Right renal pelvis (tissue), 4 donors: ENCODE data around the gene BCR. TPM values are rescaled to one million over a fixed set of nuclear protein-coding genes. Genes with fewer than 3 reads are reported as not detected.

ENCODE experiments used
- DNase-seq, 4 donors: peaks; one replicate each; pipeline ENCODE4 v3.0.0-alpha.2; 2013; ENCODE audit warnings: low read depth in 4 of 4, low spot score in 3 of 4, missing footprints in 1 of 4
- polyA plus RNA-seq, 4 donors: library from polyadenylated mRNA; unstranded; fragments of 120-200 nt; gene quantifications; one replicate each; pipeline ENCODE4 v1.2.1, GENCODE V29; 2013; ENCODE audit not compliant: insufficient read length in 4 of 4

Gene BCR
- polyA plus RNA-seq, 4 donors: 46.1 to 60.0 (median 51.6) TPM

DNA sequence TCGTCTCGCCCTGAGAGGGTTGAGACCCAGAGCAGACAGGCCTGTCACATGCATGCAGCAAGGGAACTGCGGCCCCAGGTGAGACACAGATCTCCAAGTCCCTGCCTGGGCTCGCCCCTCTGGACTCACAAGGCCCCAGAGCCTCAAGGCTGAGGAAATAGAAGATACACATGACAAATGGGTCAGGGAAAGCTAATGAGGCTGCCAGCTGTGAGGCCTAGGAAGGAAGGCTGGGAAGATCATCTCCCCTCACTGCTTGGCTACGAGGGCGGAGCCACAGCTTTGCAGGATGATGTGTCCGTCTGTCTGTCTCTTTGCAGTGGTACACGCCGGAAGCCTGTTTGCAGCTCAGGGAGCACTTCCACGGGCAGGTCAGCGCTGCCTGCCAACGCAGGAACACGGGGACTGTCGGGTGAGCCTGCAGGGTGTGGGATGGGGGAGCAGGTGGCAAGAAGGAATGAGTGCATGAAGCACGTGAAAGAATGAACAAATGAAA is 30.5 kb upstream of the BCR start:
- no peak for DNase-seq

DNA sequence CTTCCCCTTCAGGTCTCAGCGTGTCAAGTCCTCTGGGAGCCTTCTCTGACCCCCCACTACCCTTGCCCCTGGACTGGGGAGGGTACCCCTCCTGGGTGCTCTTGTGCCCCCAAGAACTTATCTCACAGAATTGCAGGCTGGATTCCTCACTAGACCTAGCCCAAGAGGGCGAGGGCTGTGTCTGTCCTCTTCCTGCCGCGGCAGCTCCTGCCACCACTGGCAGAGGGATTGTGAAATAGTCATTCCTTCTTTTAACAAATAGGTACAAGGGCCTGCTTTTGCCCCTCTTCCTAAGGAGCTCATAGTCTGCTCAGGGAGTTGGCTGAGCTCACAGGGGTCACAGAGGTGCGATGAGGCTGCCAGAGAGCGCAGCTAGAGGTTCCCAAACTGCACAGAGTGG is 29.5 kb upstream of the BCR start:
- no peak for DNase-seq

DNA sequence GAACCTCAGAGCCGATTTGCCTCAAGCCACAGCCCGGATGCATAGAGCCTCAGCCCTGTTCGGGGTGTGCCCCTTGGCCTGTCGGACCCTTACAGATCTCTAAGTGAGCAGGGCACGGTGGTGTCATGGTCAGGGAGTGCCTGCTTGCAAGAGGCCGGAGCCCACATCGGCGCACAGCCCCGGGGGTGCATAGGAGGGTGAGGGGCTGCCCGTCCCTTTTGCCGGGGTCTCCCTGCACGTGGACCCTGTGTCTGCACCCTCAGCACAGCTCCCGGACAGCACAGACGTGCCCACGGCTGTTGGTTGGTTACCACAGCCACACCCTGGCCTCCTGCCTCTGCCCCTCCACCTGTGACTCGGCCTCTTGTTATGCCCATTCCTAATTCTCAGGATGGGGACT is 28.5 kb upstream of the BCR start:
- no peak for DNase-seq

DNA sequence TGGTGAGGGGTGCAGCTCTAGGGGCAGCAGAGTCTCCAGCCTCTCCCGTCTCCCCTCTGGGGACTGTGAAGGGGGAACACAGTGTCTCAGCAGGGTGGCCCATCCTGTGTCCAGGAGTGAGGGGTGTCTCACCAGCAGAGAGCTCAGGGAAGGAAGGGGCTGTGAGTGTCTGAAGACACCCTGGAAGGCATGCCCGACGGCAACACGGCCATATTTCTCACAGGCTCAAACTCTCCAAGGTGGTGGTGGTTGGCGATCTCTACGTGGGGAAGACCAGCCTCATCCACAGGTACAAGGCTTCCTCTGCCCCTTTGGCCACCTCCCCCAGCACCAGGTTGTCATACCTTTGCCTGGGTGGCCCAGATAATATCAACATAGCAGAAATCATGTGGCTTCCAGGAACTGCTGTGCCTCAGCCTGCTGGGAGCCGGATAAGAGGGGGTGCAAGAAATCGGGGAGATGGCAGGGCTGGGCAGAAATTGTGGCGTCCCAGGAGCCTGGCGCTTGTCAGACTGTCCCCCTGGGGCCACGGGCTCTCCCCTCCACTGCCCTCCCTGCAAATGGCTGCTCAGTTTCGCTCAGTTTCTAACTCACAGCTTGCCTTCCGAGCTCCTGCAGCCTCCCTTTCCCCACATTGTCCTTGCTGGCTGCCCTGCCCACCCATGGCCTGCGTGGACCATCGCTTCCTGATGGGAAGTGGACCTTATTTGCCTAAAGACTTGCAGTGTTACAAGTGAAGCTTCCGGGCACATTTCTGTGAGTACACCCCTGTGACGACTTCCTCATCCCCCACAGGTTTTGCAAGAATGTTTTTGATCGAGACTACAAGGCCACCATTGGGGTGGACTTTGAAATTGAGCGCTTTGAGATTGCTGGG is 27.8 kb upstream of the BCR start:
- DNase-seq: no peak

DNA sequence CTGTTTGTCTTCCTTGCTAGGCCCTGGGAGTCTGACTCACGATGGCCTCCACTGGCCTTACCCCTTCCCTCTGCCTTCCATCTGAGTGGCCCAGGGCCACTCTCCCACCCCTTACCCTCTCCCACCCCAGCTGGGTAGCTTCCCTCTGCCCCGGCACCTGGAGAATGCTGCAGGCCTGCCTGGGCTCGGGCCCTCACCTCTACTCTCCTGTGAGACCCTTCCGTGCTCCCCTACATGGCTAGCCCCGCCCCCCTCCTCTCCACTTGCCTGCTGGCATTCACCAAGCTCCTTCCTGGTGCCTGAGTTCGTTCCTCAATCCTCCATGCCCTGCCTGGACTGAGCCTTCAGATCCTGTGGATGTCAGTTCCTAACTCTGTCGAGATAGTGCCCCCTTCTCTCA is 26.3 kb upstream of the BCR start:
- no peak for DNase-seq

DNA sequence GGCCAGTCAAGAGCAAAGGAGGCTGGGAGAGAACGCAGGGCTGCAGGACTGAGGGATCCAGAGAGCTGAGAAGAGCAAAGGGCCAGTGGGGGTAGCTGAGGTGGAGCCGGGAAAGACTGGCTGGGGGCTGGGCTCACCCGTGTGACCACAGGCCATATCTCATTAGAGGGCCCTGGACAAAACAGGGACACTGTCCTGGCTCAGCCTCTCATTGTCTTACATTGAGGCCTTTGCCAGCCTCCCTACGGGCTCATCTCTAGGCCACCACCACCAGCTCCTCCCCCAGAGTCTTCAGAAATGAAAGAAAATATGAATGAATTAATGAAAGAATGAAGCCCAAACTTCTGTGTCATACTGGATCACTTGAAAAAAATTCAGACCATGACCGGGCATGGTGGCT is 25.8 kb upstream of the BCR start:
- DNase-seq: no peak

DNA sequence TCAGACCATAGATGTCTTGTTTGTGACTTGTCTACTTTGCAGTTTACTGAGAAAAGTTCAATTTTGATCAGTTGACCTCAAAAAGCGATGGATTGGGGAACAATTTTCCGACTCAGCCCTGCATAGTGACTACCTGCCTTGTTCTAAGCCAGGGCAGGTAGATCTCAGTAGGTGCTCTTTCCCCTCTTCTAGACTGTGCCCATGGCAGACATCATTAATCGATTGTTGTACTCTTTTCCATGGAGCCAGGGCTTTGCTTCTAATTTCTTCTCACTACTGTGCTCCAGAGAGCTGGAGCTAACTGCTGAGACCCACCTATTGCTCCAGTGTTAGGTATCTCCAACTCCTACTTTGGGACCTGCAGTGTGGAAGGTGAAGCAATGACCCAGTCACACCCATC is 25.2 kb upstream of the BCR start:
- DNase-seq: no peak

DNA sequence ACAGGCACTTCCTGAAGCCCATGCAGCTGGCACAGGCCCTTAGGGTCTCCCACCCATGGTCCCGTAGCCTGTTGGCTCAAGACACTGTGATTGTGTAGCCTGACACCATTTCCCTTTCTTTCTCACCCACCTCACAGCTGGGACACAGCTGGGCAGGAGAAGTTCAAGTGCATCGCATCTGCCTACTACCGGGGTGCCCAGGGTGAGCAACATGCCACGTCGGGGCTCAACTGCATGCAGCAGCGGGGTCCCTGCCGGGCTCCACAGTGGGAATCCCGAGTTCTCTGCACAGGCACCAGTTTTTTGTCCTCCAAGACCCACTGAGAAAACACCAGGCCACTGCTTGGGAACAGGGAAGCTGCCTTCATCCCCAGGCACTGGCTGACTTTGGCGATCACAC is 24.5 kb upstream of the BCR start:
- DNase-seq: no peak

DNA sequence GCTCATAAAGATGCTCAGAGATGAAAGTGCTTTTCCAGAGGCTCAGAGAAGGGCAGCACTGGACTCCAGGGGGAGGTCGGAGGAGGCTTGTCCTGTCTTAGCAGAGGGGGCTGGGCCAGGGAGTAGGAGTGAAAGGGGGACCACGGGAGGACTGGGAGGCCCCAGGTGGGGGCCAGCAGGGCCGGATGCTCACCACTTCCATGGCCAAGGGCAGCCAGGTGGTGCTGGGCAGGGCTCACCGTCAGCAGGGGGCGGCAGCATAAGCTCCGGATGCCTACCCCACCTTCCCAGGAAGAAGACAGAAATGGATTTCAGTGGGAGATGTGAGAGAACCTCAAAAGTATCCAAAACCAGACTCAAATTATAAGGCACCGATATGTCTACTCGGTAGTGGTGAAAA is 24.0 kb upstream of the BCR start:
- DNase-seq: no peak

DNA sequence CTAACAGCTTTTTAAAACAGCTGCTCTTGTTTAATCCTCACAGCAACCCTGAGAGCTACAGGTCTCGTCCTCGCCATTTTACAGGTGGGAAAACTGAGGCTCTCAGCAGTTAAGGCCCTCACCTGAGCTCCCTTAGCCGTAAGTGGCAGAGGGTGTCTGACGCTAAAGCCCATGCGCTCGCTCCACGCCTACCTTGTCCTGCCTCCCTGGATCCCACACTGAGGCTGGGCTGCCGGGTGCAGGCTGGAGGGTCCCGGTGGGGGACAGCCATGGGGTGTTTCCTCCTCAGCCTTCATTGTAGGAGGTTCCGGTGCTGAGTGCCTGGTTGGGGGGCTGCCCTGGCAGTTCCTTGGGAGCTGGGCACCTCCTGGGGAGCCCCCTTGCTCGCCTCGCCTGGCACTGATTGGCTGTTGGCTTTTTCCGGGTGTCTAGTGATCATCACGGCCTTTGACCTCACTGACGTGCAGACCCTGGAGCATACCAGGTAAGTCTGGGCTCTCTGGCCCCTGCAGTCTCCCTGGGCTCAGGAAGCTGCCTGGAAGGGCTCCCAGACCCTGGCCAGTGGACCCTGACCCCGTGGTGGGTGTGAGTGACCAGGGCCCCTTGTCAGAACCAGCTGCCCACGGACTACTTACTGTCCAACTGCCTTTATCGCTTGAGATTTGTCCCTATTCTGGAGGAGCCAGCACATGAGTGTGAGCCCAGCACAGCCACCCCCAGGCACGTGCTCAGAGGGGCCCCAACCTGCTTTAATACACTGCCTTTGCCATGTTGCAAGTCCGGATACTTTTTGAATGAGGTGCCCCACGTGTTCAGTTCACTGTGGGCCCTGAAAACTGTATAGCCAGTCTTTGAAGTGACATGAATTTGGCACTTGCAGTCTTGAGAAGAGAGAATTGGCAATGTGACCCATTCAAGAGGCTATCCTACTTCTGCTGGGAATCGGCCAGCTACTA is 22.5 kb upstream of the BCR start:
- no peak for DNase-seq

DNA sequence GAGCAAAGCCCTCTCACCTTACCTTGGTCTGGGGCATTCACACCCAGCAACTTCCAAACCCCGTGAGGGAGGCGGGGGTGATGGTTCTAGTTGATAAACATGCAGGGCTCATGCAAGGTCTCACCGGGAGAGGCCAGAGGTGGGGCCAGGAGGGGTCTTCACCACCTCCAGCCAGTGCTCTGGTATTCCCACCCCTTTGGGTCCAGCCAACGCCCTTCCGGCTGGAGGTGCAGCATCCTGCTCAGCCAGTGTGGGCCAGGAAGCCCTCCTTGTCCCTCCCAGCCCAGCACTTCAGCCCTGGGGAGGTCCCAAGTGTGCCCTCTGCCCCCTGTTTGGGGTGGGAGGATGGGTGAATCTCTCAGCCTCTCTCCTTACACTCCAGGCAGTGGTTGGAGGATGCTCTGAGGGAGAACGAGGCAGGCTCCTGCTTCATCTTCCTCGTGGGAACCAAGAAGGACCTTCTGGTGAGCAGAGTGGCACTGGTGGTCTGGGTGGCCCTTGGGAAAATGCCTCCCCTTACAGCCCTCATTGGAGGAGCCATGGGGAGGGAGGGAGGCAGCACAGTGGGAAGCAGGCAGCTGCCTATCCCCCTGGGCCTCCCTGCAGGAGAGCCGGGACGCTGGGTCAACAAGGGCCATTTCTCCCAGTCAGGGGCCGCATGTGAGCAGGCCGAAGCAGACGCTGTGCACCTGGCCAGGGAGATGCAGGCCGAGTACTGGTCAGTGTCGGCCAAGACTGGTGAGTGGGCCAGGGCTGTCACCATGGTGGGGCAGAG is 21.6 kb upstream of the BCR start:
- DNase-seq: no peak

DNA sequence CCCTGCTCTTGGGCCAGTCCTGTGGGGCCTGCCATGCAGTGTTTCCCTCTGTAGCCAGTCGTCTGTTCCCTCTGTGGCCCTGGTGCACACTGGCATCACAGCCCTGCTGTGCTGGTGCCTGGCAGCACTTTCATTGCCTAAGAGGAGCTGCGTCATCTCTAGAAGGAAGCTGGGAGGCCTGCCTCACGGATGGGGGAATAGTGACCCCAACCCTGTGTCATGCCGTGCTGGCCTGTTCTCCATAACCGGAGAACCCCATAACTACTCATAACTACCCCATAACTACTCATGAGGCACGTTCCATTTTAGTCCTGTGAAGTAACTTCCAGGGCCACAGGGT is 21.0 kb upstream of the BCR start:
- no peak for DNase-seq

DNA sequence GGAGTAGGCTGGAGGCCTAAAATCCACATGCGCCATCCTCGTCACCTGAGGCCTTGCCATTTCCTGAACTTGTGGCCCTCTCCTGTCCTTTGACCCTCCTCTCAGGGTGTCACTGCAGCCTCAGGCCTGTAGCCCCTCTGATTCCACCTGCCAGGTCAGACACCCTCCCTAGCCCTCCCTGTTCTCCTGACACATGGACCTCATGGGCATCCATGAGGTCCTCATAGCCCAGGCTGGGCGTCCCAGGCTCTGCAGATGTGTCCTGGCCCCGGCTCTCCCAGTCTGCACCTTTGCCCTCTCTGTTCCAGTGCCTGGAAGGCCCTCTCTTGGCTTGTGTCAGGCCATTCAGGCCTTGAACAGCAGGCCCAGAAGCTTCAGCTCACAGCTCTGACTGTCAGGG is 19.3 kb upstream of the BCR start:
- DNase-seq: no peak

DNA sequence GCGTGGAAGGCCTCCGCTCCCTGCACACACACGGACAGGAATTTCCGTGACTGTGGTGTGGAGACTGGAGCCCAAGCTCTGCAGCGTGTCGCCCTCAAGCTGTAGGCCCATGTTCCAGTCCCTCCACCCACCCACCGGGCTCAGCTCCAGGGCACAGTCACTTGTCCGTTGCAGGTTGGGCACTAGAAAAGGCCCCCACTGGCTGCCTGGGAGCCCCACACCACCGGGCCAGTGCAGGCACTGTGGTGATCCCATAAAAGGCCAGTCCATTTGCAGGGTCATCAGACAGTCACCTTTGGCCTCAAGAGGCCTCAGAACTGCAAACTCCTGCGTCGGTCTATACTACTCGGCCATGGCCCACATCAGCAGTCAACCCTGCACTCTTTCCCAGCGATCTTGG is 18.7 kb upstream of the BCR start:
- no peak for DNase-seq

DNA sequence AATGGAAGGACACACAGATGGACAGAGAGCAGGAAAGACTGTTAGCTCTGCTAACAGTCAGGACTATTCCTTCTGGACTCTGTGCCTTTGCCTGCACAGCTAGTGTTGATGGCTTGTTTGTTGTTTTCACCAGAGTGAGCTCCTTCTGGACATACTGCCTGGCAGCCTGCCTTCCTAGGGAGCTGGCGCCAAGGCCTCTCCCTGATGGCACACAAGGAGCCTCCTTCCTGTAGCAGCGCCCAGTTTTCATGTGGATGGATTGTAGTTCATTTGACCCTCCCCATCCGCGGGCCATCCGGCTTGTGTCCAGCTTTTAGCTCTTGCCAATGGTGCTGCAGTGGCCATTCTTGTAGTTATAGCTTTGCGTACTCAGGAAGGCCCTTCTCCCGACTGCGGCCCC is 16.6 kb upstream of the BCR start:
- DNase-seq: no peak

DNA sequence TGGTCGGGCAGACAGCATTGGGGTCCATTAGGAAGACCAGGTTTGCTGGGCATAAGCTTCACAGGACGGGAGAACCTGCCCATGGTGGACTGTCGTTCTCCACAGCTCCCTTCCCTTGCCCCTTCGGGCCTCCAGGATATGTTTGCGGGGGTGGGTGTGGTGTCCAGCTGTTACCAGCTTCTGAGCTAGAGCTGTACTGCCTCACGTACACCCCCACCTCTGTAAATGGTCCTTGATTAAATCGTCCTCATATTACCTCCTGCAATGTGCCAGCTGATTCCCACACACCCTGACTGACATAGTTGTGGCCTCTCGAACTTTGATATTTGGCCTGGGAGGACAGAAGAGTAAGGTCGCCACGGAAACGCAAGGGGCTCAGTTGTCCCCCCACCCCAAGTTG is 16.2 kb upstream of the BCR start:
- DNase-seq: no peak

DNA sequence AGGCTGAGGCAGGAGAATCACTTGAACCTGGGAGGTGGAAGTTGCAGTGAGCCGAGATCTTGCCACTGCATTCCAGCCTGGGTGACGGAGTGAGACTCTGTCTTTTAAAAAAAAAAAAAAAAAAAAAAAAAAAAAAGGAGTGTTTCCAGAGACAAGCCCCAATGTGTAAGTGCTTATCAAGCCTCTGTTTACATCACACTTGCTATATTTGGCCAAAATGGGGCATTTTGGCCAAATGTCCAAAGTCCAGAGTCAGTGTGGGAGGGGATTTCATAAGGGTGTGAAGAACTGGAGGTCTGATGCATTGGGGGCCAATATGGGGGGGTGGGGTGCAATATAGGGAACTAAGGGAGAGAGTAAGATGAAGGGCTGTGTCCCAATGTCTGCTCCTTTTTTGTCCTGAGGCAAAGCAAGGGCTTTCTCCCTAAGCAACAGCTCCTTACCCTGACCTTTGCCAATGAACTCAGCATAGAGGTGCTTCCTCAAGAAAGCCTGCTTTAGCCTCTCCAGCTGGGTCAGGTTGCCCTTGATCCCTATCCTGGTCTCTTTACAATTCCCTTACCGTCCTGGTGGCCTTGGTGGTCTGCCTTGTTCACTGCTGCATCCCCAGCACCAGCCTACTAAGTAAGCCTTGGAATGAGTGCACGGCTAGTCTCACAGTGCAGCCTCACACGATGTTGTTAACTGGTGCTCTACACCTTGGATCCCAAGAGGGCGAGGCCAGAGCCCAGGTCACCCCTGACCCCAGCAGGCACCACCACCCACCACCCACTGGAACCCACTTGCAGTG is 14.1 kb upstream of the BCR start:
- DNase-seq: no peak

DNA sequence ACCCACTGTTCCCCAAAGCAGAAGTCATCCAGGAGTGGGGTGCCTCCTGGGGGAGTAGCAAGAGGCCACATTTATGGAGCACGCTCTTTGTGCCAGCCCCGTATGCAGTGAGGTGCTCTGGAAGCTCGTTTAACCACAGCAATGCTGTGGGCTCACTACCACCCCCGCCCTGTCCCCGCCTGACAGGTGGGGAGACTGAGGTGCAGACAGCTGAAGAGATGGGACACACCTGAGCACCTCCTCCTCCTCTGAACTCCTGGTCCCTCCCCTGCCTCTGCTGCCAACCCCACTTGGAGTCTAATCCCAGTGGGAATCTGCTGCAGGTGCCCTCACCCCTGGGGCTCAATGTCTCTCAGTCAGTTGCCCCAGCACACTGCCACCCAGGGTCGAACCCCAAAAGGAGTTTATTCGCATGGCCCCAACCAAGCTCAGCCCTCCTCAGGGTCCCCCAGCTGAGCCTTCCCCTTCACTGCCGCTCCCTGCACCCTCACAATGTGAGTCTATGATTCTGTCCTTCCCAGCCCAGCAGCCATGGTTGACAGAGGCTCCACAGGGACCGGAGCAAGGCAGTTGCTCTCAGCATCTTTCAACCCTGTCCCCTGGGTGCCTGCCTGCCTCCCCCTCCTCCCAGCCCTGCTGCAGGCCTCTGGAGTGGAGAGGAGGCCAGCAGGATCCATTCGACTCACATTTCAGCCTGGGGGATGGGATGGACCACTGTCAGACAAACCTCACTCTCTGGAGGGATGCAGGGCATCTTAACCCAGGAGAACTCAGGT is 13.3 kb upstream of the BCR start:
- no peak for DNase-seq

DNA sequence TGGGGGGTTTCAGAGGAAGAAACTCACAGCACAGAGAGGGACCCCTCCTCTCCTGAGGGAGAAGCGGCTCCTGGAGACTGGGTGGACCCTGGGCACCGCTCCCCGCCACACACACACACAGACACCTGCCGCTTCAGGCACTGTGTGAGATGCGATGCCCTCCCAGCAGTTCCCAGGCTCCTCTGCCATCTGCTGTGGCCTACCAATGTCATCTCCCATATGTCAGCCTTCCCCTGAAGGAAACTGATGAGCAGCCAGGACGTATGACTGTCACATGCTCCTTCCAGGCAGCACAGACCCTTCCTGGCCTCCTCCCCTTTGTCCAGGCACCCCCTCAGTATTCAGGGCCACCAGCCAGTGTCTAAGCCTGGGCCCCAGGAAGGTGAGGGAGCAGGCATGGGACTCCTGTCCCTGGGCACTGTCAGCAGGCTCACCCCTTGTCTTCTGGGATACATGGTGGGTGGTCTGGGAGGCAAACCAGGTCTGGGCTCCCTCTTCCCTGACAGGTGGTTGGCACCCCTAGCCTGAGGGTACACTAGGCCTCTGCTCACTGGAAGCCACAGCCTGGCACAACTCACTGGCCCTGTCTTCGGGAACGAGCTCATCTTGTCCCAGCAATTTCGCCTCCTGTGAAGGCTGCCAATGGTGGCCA is 11.8 kb upstream of the BCR start:
- DNase-seq: no peak
